GM21529 (cell line): Measurements from ENCODE around the gene LY6G6D.

Experiments
- ATAC-seq: cut with Tn5 transposase; IDR thresholded peaks from one replicate; pipeline ENCODE4 v1.9.1; 2021; ENCODE audit not compliant: unreplicated experiment

LY6G6D gene

DNA sequence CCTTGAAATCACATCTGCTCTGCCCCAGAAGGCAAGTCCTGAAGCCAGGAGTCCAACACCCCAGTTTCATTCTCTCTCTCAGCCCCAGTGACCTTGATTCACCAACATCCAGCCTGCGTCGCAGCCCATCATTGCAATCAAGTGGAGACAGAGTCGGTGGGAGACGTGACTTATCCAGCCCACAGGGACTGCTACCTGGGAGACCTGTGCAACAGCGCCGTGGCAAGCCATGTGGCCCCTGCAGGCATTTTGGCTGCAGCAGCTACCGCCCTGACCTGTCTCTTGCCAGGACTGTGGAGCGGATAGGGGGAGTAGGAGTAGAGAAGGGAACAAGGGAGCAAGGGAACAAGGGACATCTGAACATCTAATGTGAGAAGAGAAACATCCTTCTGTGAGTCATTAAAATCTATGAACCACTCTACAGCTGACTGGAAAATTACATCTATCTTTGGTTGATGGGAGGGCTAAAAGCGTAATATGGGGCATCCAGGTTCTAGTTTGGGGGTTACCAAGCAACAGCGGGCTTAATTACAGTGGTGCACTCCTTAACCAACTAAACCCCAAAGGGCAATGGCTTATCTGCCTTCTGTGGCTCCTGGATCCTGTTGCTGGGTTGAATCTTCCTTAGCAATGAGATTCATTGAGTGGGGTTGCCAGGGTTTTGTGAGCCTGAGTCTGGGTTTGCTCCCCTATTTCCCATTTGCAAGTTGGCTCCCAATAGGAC is 2.5 kb downstream of the LY6G6D start:
- ATAC-seq: no peak

DNA sequence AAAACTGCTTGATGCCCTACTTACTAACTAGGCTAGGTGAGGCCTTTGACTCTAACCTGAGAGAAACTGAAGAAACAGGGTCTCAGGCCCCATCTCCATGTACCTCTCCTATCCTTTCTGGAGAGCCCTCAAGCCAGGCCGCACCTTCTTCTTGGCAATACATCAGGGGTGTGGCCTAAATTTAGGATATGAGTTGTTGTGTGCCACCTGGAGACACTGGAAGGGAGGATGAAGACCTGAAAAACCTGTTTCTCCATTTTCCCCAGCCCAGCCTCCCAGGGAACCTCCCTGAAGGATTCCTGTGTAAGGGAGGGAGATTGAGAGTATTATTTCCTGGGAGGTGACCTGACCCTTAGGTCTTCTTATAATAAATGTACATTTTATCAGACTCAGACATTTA is 3.1 kb downstream of the LY6G6D start:
- no peak for ATAC-seq

DNA sequence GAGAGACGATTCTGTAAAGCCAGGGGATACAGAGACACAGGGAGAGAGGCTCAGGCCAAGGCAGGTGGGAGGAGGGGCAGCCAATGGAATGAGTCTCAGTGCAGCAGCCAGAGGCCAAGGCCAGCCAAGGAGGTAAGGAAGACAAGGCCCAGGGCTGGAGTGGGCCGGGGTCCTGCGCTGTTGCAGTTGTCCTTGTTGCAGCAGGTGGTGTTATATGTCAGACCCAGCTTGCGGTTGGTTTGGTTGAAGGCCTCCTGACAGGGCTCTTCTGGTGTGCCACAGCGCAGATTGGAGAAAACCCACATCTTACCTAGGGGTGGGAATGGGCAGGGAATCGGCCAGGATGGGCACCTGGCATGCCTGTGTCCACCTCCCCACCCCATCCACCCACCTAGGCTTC is 3.9 kb downstream of the LY6G6D start:
- no peak for ATAC-seq

DNA sequence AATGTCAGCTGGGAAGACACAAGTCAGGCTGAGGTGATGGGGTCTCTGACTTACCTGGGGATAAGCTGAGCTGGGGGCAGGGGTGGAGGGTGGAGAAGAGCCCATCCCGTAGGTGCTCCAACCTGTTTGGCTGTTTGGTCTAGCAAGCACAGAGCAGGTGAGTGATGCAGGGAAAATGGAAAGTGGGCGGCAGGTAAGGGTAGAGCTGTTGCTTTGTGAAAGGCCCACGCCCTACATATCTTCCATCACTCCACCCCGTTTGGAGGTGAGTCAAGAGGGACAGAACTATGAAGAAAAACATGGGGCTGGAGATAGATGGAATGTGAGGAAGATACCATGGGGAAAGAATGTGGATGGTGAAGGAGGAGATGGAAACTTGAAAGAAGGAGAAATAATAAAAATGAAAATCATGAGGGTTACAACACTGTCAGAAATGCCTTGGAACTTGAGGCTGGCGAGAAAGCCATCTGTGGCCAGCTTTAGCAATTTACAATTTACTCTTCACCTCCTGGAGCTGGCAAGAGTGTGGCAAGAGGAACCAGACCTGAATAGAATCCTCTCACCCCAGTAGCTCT is 5.1 kb downstream of the LY6G6D start:
- ATAC-seq: no peak

DNA sequence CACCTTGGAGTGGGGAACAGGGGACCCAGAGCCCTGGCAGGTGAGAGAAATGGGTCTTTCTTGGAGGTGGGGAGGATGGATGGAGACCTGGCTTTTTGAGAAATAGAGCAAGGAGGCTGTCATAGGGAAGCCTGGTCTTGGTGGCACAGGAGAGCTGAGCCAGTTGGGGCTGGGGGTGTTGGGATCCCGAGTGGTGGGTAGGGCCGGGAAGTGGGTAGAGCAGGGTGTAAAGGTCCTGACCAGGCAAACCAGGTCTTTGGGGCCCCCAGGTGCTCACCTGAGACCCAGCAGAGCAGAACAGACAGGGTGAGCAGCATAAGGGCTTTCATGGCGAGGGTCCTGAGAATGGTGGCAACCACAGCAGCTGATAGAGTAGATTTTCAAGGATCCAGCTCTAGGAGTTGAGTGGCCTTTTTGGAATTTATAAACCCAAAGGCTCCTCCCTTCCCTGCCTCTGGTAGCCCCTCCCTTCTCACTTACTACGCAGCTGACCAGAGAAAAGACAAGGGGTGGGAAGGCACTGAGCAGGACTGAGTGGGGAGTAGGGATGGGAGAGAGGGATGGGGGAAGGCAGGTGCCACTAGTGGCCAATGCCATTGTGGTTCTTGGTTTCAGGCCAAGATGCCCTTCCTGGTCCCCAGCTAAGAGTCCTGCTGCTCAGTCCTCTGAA is 6.3 kb downstream of the LY6G6D start, which contains the start of gene LY6G6C:
Gene LY6G6C (minus strand): TSS at position 396 of the 670 bp plus-strand sequence. CDS start 67 bp downstream, at position 329.
- no peak for ATAC-seq

DNA sequence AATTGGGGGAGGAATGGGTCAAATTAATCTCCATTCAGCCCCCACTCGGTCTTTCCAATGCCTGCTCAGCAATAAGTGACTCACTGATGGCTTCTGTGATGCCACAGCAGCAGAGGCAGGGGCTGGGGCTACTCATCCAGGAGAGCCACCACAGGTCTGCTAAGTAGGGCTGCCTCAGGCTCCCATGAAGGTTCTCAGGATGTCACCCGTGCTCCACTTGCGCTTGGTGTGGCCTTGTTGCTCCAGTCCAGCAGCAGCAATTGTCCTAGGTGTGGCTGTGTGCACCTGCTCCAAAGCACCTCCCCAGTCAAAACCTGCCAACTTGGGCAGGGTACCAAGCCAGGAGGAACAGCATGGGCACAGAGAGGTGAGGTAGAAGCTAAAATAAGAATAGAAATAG is 7.0 kb downstream of the LY6G6D start:
- no peak for ATAC-seq

DNA sequence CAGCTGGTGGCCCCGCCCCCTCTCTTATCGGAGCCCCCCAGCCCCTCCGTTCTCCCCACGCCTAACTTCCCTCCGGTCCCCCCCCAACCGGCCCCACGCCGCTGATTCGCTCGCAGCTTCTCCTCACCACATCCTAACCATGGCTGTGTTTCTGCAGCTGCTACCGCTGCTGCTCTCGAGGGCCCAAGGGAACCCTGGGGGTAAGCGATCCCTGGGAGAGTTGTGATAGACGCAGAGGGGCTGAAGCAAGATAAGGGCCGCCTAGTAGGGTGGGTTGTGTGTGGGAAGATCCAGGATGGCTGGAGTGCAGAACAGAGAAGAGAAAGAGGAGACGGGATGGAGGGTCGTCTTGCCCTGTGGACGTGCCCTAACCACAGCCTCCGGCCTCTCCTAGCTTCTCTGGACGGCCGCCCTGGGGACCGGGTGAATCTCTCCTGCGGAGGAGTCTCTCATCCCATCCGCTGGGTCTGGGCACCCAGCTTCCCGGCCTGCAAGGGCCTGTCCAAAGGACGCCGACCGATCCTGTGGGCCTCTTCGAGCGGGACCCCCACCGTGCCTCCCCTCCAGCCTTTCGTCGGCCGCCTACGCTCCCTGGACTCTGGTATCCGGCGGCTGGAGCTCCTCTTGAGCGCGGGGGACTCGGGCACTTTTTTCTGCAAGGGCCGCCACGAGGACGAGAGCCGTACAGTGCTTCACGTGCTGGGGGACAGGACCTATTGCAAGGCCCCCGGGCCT is 8.3 kb downstream of the LY6G6D start, which contains the start of gene MPIG6B:
Gene MPIG6B (plus strand): TSS at position 129 of the 735 bp plus-strand sequence. CDS start 11 bp downstream, at position 140.
- no peak for ATAC-seq

DNA sequence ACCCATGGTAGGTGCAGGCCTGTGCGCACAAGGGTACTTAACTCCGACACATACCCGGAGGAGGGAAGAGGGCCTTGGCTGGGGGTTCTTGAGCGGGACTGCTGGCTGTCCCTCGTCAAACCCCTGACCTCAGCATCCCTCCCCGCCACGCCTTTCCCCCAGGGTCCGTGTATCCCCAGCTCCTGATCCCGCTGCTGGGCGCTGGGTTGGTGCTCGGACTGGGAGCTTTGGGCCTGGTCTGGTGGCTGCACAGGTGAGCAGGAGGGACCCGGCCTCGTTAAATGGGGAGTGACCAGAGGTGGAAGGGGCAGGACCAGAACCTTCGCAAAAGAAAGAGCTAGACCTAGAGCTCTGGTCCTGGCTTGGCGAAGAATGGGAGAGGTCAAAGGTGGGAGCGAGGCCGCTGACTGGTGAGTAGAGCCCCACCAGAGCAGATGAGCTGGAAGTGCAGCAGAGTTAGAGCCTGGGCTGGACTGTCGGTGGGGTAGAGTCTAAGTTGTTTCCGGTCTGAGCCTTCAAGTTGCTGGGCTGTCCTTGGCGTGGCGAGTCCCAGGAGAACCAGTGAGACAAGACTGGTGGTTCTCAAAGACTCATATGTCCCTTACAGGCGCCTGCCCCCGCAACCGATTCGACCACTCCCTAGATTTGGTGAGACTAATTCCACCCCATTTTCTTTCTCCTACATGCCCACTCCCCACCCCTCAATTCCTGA is 9.0 kb downstream of the LY6G6D start:
- no peak for ATAC-seq

DNA sequence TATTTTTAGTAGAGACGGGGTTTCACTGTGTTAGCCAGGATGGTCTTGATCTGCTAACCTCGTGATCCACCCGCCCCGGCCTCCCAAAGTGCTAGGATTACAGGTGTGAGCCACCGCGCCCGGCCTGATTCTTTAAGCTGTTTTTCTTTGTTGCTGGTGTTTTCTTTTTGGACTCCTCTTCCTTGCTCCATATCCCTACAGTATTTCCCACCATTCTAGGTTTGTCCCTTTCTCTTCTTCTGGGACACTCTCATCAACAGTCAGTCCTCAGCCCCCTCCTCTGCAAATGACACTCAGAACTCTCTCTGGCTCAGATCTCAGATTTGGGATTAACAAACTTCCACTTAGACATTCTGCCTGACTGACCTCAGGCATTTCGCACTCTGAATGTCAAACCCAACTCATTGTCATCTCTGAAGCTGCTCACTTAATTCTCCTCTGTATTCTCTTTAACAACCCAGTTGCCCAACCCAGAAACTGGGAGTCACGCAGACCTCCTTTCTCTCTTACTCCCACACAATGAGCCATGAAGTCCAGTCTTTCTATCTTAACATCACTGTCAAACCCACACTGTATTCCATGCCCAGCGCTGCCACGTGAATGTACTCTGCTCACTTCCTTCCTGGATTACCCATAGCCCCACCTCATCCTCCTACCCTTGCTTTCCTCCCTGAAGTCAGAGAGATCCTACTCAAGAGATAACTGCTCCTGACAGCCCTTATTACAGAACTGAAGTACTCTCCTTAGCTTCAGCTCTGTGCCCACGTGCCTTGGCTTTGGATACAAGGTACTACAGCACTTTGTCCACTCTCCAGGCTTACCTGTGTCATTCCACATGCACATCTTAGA is 10.6 kb downstream of the LY6G6D start:
- ATAC-seq: no peak

DNA sequence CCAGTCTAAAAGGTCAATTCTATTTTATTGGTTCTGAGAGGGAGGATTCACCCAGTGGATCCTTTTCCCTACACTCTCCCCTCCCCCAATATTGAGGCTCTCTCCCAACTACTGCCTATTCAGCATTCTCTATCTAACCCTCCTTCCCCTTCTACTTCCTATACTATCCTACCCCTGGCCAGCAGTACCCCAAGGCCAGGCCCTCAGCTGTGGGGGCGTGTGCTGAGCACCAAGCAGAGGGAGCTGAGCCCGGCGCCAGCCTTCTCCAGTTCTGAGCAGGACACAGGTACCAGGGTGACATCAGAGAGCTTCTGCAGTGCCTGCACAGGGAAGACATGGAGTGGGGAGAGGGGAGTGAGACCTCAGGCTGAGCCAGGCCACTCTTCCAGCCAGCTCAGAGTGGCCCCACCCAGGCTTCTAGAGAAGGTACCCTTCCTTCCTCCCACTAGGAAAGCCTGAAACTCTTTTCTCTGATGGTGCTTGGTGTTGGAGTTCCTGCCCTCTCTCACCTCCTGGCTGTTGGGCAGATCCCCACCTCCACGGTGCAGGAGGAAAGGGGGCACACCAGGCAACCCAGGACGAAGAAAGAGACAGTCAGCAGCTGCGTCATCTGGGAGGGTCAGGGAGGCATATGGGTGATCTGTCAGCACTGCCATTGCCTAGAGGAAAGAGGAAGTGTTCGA is 12.0 kb downstream of the LY6G6D start:
- ATAC-seq: peak; percentile 43

DNA sequence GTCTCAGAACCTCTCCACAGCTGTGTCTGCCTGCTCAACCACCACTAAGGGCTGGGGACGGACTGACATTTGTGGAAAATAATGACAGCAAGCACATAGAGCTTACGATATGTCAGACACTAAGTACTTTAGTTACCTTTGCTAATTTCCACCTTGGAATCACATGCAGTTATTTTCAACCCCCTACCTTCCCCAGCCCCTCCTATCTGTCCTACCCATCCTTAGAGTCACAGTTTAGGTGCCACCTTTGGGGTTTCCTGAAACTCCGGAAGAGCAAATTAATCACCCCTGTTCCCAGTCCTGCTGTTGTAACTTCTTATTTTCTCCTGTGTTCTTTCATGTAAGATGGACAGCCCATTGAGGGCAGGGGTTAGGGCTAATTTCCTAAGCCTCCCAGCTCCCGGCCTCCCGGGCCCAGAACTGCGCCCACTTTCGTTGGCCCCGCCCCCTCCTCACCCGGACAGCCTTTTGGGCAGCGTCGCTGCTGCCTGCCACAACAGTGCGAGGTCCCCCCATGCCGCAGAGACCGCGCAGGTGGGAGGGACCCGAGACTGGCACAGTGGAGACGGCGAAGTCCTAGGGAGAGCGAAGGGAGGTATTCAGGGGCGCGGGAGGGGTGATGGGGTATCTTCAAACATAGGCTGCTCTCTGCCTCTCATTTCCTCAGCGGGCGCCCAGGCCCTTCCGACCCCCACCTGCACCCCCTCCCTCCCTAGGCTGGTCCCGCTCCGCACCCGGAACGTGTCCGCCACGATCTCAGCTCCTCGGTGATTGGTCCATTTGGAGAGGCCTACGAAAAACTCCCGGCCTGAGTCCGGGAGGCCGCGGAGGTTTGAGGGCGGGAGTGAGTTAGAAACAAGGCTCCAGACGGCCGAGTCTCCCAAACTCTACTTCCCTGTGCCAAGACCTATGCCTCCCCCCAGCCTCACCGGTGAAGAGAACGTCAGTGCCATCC is 12.8 kb downstream of the LY6G6D start:
- ATAC-seq: no peak

DNA sequence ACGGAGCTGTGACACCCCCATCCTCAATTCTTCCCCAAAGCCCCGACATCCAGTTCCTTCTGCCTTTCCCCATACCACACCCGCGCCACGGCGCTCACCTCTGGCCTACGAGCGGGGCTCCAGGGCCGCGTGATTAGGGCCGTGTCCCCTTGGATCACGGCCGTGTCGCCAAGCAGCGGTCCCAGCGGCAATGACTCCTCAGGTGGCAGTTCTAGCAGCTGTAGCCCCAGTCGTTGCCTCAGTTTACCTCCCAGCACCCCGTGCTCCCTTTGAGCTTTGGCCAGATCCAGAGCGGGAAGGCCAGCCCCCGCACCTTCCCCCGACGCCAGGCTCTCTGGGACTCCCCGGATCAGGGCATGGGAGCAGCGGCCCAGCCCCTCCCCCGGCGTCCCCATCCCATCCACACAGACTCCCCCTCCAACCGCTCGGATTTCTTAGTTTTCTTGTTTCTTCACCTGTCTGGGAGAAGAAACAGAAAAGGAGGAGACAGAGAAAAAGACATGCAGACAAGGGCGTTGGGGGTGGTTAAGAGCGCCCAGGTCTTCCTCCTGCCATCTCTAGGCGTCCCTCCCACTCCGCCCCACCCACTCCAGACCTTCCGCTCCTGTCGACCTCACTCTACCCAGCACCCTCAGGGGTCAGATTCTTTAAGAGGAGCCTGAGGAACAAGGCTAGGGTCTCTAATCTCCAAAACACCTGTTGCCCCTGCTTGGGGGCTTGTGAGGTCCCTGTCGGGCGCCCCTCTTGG is 13.8 kb downstream of the LY6G6D start, which contains the start of gene DDAH2:
Gene DDAH2 (minus strand): TSS at position 533 of the 748 bp plus-strand sequence. CDS start 138 bp downstream, at position 395.
- no peak for ATAC-seq

DNA sequence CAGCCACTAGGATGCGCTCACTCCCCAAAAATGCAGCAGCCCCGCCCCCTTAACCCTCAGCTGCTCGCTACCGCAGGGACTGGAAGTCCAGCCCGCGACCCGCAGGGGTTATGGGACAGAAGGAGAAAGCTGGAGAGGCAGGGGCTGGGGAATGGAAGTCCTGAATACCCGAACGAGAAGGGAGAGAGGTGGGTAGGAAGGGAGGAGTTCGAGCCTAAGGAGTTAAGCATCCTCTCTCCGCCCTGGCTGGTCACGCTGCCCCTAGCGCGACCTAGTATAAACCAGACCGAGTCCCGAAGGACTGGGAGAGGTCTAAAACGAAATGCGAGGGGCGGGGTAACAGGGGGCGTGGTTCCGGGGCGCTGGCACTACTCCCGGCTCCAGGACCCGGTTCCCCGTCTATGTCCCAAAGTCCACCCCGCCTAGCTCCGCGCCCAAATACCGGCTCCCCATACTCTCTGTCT is 14.4 kb downstream of the LY6G6D start:
- ATAC-seq: peak; percentile 46

DNA sequence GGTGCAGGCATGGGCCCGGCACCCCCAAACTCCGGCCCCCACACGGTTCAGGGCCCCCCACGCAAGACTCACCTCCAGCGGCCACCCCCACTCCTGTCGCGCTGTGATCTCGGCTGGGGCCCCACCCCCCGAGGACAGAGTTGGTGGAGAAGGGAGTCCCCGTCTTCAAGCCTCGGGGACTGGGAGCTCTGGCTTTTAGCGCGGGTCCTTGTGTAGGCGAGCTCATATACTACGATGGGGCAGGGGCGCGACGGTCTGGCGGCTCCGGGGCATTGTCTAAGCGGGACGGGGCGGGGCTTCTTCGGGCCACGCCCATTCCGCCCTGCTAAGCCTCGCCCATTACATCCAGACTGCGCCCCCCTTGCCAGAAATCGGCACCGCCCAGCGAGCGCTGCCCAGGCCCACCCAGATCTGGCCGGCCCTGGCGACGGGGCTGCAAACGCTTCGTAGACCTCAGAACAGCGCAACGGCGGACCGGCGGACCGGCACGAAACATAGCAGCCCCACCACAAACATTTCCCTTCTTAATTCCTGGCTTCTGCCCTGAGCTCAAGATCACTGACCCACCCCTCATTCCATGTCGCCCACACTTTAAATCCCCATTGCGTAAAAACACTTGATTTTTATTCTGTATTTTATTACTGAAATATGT is 15.0 kb downstream of the LY6G6D start:
- ATAC-seq: peak; percentile 47

DNA sequence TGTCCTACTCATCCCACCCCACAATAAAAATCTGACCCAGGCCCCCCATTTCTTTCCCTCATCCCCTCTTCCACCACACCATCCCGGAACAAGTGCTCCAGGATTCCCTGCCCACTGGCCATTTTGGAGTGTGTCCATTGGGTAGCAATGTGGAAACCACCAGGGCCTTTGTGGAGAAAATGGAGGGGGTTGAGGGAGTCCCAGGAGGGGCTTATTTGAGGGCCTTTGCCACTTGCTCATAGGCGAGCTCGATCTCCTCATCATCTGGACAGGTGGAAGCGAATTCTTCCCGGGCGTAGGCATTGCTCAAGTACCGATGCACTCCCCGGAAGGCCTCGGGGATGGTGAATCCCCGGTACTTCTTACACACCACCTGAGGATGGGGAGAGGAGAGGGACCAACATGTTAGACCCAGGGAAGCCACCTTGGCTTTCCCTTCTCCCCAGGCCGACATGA is 15.5 kb downstream of the LY6G6D start:
- no peak for ATAC-seq

DNA sequence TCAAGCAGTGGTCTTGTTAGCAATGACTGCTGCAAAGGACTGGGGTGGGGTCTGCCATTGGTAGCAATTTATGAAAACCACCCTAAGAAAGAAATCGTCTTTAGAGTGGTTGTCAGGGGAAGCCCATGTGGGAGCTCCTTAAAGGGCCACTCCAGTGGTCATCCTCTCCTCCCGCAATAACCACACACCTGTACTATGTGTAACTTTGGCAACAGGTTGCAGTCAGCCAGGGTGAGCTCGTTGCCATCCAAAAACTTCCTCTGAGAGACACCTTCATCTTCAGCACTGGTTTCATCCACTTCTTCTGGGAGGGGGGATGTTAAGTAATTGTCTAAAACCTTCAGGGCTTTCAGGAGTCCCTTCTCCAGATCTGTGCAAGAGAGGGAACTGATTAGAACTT is 16.9 kb downstream of the LY6G6D start:
- no peak for ATAC-seq

DNA sequence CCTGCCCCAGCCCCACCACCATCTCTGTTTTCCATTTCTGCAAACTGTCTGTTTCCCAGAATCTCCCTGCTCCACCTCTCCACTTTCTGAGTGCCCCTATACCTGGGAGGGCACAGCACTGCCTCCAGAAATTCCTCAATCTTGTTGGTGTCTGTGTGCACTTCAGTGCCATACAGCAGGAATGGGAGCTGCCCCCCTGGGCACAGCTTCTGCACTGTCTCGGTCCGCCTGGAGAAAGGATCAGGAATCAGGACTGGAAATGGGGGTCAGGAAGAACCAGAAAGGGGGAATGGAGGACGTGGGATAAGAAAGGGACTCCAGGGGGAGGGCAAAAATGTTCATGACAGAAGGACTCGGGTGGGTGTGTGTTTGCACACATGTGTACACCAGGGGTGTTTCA is 18.6 kb downstream of the LY6G6D start:
- ATAC-seq: no peak
